ENCODE data around the gene SLC34A1.

- TF ChIP-seq, protein P1, sequence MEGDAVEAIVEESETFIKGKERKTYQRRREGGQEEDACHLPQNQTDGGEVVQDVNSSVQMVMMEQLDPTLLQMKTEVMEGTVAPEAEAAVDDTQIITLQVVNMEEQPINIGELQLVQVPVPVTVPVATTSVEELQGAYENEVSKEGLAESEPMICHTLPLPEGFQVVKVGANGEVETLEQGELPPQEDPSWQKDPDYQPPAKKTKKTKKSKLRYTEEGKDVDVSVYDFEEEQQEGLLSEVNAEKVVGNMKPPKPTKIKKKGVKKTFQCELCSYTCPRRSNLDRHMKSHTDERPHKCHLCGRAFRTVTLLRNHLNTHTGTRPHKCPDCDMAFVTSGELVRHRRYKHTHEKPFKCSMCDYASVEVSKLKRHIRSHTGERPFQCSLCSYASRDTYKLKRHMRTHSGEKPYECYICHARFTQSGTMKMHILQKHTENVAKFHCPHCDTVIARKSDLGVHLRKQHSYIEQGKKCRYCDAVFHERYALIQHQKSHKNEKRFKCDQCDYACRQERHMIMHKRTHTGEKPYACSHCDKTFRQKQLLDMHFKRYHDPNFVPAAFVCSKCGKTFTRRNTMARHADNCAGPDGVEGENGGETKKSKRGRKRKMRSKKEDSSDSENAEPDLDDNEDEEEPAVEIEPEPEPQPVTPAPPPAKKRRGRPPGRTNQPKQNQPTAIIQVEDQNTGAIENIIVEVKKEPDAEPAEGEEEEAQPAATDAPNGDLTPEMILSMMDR (conservative IDR thresholded peaks at IDR 0.05; ENCODE audit: low read depth, low read length) = no peak
- TF ChIP-seq EZH2 (IDR thresholded peaks at IDR 0.05; ENCODE audit: borderline replicate concordance, low read depth, low read length, poor library complexity, severe bottlenecking) = no peak
Measured at GRCh38 chr5:177393206-177393765, 9.1 kb downstream of the SLC34A1 start.

Data from A673 (cell line).